ENCODE measurements around the gene OGN.
"Not testable (repeated sequence)": the region's sequence is repeated elsewhere in the genome, so short reads cannot be mapped to it uniquely, and the experiment has no call there.

The OGN gene, protein sequence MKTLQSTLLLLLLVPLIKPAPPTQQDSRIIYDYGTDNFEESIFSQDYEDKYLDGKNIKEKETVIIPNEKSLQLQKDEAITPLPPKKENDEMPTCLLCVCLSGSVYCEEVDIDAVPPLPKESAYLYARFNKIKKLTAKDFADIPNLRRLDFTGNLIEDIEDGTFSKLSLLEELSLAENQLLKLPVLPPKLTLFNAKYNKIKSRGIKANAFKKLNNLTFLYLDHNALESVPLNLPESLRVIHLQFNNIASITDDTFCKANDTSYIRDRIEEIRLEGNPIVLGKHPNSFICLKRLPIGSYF

GRCh38 chr9:92404042-92404836, at the start of gene OGN:
OGN (minus strand) TSS chr9:92404578; CDS start chr9:92403407, 1,171 bp downstream.
- no peak for DNase-seq

- DNase-seq, result no peak
Measured at GRCh38 chr9:92446536-92446935, 42.2 kb upstream of the OGN start.

DNA sequence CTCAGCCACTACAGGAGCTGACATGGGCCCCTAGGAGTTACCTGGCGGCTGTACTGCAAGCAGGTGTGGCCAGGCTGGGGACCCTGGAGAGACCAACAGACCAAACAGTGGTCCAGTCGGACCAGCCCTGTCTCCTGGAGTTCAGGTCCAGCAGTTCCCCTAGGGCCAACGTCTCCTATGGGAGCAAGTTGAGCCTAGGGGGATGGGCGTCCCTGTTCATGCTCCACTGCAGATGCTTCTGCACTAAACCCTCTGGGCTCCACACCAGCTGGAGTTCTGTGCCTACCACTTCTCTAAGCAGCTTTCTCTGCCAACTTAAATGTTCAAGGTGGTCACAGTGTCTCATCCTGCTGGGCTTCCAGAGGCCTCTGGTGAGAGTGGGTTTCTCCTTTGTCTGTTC, 40.5 kb upstream of the OGN start:
- no peak for DNase-seq

DNA sequence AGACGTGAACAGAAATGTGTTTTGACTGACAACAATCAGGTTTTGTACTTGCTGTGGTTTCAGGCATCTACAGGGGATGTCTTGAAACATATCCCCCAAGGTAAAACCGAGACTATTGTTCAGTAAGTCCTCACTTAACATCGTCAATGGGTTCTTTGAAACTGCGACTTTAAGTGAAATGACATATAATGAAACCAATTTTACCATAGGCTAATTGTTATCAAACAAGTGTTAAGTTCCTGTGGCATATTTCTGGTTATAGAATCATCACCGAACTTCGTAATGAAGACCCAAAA, 36.3 kb upstream of the OGN start:
- DNase-seq, result no peak

GRCh38 chr9:92439921-92440750, 35.8 kb upstream of the OGN start:
- no peak for DNase-seq

DNA sequence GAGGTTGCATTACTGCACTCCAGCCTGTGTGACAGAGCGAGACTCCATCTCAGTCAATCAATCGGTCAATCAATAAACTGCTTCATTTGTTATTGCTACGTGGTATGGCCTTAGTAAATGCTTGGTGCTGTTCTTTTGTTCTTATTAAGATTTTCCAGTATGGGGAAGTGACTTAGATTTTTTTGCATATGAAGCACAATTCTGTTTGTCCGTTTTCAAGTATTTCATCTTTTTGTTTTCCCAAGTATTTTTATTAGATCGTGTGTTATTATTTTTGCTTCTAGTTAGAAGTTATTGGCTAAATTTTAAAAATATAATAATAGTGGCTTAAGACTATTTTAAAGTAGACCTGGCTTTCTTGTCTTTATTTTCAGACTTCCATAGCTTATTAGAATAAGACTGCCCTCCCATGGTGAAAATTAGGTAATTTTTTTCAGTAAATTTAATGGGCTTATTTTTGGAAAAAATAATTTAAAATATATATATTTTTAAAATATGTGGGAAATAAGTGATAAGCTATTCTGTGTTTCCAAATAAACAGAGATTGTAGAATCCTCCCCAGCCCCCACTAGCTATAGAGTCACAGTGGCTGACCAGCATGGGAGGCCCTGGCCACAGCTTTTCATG, 34.6 kb upstream of the OGN start:
- DNase-seq, result no peak

DNA sequence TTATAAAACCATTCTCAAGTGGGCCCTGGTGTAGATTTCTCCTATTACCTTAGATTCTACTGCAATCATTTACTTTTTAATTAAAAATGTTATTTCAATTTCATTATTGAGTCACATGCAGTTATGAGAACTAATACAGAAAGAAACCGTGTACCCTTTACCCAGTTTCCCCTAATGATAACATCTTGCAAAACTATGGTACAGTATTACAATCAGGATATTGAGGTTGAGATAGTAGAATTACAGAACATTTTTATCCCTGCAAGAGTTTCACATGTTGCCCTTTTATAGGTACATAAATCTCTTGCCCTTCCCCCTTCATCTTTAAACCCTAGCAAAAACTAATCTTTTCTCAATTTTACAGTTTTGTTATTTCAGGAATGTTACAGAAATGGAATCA, 30.9 kb upstream of the OGN start:
- no peak for DNase-seq

GRCh38 chr9:92432972-92433548, 28.7 kb upstream of the OGN start:
- no peak for DNase-seq

DNA sequence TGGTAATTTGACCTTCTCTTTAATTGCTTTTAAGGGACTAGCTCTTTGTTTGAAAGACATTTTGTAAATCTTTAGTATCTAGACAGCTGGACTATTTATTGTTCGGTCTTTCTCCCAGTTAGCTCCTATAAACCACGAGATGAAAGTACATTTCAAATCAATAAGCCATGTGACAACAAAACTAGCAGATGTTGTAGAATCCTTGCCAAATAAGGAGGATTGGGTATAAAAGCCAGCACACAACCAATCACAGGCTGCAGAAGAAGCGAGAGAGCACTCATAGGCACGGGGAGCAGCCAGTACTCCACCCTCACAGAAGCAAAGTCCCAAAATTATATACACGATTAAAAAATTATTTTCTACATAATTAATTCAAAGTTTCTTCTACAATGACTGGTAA, 28.0 kb upstream of the OGN start:
- no peak for DNase-seq

GRCh38 chr9:92429836-92430235, 25.5 kb upstream of the OGN start:
- no peak for DNase-seq

GRCh38 chr9:92426501-92427145, 22.2 kb upstream of the OGN start:
- DNase-seq, result no peak

GRCh38 chr9:92425474-92425873, 21.1 kb upstream of the OGN start:
- no peak for DNase-seq

DNA sequence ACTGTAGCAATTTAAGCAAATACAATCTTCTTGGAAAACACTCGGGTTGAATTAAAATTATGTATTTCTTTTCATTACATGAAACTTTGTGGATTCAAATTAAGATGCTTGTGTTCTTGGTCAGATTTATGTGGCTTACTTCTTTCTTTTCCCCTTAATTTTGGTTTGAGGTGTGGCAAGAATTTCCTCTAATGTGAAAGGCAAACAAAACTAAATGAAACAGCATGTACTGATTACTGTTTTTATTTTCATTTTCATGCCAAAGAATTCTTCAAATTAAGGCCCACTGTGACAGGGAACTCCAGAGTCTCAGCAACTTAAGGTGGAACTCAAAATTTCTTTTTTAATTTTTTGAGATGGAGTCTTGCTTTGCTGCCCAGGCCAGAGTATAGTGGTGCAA, 20.0 kb upstream of the OGN start, which contains the start of gene OMD:
TSS of gene OMD (minus strand) at position 132 of the 400 bp plus-strand sequence. CDS start 6,913 bp downstream, outside the sequence.
- DNase-seq, result no peak

DNA sequence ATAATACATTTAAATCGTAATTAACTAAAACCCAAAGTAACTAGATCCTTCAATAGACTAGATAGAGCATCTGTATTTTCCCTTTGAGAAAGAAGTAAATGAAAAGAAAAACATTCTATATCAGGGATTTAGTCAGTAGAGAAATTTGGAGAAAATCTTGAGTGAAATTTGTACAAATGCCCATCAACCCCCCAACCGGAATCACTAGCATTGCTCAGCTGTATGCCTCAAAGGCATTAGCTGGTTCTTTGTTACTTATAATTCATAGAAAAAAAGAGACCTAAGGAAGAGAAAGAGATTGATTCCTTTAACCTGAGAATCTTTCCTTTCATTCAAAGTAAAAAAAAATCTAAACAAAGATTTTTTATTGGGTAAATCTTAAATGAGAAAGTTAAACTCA, 19.2 kb upstream of the OGN start:
- no peak for DNase-seq

DNA sequence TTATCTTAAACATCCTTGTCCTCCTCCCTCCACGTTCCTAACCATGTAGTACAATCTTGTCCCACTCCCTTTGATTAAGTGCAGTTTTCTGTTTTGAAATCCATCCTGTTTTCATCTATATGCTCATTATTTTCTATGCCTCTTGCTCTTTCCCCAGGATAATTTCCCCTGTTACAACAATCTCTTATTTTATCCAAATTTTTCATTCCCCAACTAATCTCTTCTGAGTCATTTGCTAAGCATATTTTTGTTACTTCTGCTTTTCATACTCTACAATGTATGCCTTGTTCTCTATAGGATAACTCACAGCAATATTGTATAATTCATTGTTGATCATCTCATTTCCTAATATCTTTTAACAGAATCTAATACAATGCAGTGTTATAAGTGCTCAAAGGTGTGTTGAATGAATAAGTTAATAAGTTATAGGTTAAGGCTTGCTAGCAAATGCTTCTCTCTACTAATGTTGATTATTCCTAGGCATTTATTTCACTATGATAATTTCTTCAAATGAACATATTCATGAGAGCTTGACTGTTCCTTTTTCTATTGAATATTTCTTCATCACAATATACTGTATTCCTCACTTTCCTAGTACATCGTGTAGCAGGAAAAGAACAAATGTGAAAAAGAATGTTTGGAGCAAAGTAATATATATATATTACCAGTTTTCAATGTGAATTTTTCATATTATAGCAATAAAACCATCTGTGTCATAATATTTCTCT, 18.4 kb upstream of the OGN start:
- DNase-seq, result no peak

- DNase-seq, result no peak
Measured at GRCh38 chr9:92414566-92414965, 10.2 kb upstream of the OGN start.

GRCh38 chr9:92411157-92411556, 6.8 kb upstream of the OGN start:
- DNase-seq, result not testable (repeated sequence)

- DNase-seq, result no peak
Measured at GRCh38 chr9:92408747-92409478, 4.5 kb upstream of the OGN start.

DNA sequence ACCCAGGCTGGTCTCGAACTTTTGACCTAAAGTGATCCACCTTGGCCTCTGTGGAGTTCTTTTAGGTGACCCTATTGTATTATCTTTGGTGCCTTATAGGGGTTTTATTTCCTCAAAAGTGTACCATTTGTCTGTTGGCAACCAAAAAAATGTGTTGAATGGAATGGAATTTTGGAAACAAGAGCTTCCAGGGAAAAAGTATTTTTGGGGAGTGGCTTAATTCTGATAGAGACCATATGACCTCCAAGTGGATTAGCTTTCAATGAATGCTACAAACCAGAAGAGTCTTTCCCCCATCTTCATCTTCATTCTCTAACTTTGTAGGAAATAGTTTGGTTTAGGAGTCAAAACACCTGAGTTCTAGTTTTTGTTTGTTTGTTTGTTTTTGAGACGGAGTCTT, 3.4 kb upstream of the OGN start:
- DNase-seq, result no peak

- DNase-seq, result no peak
Measured at GRCh38 chr9:92406477-92406876, 2.1 kb upstream of the OGN start.

DNA sequence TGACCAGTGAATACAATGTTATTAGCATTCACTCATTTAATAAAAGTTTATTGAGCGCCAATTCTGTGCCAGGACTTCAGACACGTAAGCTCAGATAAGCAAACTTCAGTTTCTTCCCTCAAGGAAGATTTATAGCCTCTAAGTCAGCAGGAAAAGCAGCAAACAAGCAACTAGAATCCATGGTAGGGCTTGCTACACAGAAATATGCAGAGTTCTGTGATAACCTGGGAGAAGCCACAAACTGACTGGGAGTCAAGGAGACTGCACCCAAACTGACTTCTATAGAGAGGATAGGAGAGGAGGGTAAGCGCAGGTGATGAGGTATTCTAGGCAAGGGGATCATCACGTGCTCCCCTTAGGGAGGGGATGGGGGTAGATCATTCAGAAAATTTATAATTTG, 1.4 kb upstream of the OGN start:
- no peak for DNase-seq
